ENCODE measurements around the gene BLZF1.
"Not testable (repeated sequence)": the region's sequence is repeated elsewhere in the genome, so short reads cannot be mapped to it uniquely, and the experiment has no call there.

The BLZF1 gene

GRCh38 chr1:169340882-169341281 is 27.1 kb upstream of the BLZF1 start:
- no peak for TF ChIP-seq CTCF (conservative IDR thresholded peaks at IDR 0.05; ENCODE audit: low read length)
- DNase-seq (ENCODE audit: low read depth), result no peak
- H3K4me3 ChIP-seq (ENCODE audit: low read length), result no peak overlapping the region

- H3K4me3 ChIP-seq (ENCODE audit: low read length); DNase-seq (ENCODE audit: low read depth): not testable (repeated sequence)
Measured at GRCh38 chr1:169342096-169342495, 25.9 kb upstream of the BLZF1 start.

GRCh38 chr1:169345511-169345910 is 22.5 kb upstream of the BLZF1 start:
- no peak for DNase-seq (ENCODE audit: low read depth)
- TF ChIP-seq CTCF (conservative IDR thresholded peaks at IDR 0.05; ENCODE audit: low read length), result no peak
- no peak overlapping the region for H3K4me3 ChIP-seq (ENCODE audit: low read length)

- H3K4me3 ChIP-seq (ENCODE audit: low read length), result no peak overlapping the region
Measured at GRCh38 chr1:169346036-169346589, 21.9 kb upstream of the BLZF1 start.

GRCh38 chr1:169347688-169348382 is 20.2 kb upstream of the BLZF1 start:
- DNase-seq (ENCODE audit: low read depth), result no peak
- no peak for TF ChIP-seq CTCF (conservative IDR thresholded peaks at IDR 0.05; ENCODE audit: low read length)
- H3K4me3 ChIP-seq (ENCODE audit: low read length), result no peak overlapping the region

More at GRCh38 chr1:169346036-169346589, 21.9 kb upstream of the BLZF1 start:
- DNase-seq (ENCODE audit: low read depth), result no peak
- no peak for TF ChIP-seq CTCF (conservative IDR thresholded peaks at IDR 0.05; ENCODE audit: low read length)

- TF ChIP-seq CTCF (conservative IDR thresholded peaks at IDR 0.05; ENCODE audit: low read length), result peak; percentile 85
- peak; percentile 52 for DNase-seq (ENCODE audit: low read depth)
- H3K4me3 ChIP-seq (ENCODE audit: low read length), result no peak overlapping the region
Measured at GRCh38 chr1:169348383-169349036, 19.5 kb upstream of the BLZF1 start.

GRCh38 chr1:169360415-169360814 is 7.6 kb upstream of the BLZF1 start:
- H3K4me3 ChIP-seq (ENCODE audit: low read length), result no peak overlapping the region
- DNase-seq (ENCODE audit: low read depth), result no peak
- no peak for TF ChIP-seq CTCF (conservative IDR thresholded peaks at IDR 0.05; ENCODE audit: low read length)

Data from AG10803 (cell line).